Heart right ventricle (tissue), 16 donors: ENCODE measurements around the gene GNG11. TPM values are rescaled to one million over a fixed set of nuclear protein-coding genes. Genes with fewer than 3 reads are reported as not detected.

Experiments used
- ATAC-seq, 8 donors: fragments of 200-7000 bp; cut with Tn5 transposase; one replicate each; pipeline ENCODE4 v1.9.1; 2020; ENCODE audit warnings: mild to moderate bottlenecking in 8 of 8, moderate library complexity in 8 of 8, moderate number of reproducible peaks in 1 of 8
- DNase-seq, 2 donors: peaks; one replicate each; pipeline ENCODE4 v3.0.0-alpha.2; 2020
- H3K27ac ChIP-seq, 10 donors: fragments of 200-600 bp; sonication (generic) in 2 of 10; one replicate each; pipeline versions ENCODE4 v1.5.0 to v1.8.0; 2020 to 2022; ENCODE audit warnings: mild to moderate bottlenecking in 3 of 10
- H3K27me3 ChIP-seq, 7 donors: fragments of 200-600 bp; one replicate each; pipeline ENCODE4 v1.8.0; 2021 to 2022; ENCODE audit warnings: mild to moderate bottlenecking in 2 of 7
- H3K36me3 ChIP-seq, 9 donors: fragments of 200-600 bp; sonication (generic) in 1 of 9; one replicate each; pipeline versions ENCODE4 v1.5.0 to v1.8.0; 2020 to 2022; ENCODE audit warnings: mild to moderate bottlenecking in 2 of 9
- H3K4me1 ChIP-seq, 9 donors: fragments of 200-600 bp; sonication (generic) in 1 of 9; one replicate each; pipeline versions ENCODE4 v1.5.0 to v1.8.0; 2020 to 2022; ENCODE audit warnings: mild to moderate bottlenecking in 4 of 9
- H3K4me3 ChIP-seq, 10 donors: fragments of 200-600 bp; sonication (generic) in 2 of 10; one replicate each; pipeline versions ENCODE4 v1.5.0 to v1.8.0; 2020 to 2022; ENCODE audit warnings: mild to moderate bottlenecking in 7 of 10, moderate library complexity in 2 of 10
- H3K9me3 ChIP-seq, 11 donors: fragments of 200-600 bp in 10 of 11; sonication (generic) in 2 of 11; one replicate each; pipeline versions ENCODE4 v1.5.0 to v1.8.0; 2013 to 2022; ENCODE audit warnings: mild to moderate bottlenecking in 2 of 11, control low read depth in 1 of 11, moderate library complexity in 1 of 11
- WGBS, 2 donors: extraction: QIAGEN DNeasy Blood & Tissue Kit; methylation state at CpG; one replicate each; pipeline ENCODE4 v1.1.7; 2013; ENCODE audit warnings: inconsistent platforms in 1 of 2; 5-methylcytosine and 5-hydroxymethylcytosine counted together
- intact Hi-C, 10 donors: fragments of 100-400 bp; cut with DNase I; formaldehyde crosslinking; loops; one replicate each; pipeline versions ENCODE4 v1.11.1 to v1.14.2; 2022
- polyA plus RNA-seq, 2 donors: library from polyadenylated mRNA; stranded (reverse); fragments of 200-250 nt; gene quantifications; one replicate each; pipeline ENCODE4 v1.2.3, GENCODE V29; 2013
- total RNA-seq, 10 donors: library from RNA; stranded (reverse); fragmentation: NEBNext Ultra II Directional in 3 of 10; extraction: Animal tissue kit (Norgen Biotek cat#: 25700) in 3 of 10; gene quantifications; one replicate each; pipeline versions ENCODE4 v1.2.1 to v1.2.4, GENCODE V29; 2021 to 2023
- TF ChIP-seq, protein P1 (sequence below), 9 donors: fragments of 200-600 bp; sonication (generic) in 2 of 9; IDR thresholded peaks; one replicate each; pipeline versions ENCODE4 v1.5.0 to v1.8.0; 2021 to 2022; ENCODE audit warnings: antibody characterized with exemption in 9 of 9, mild to moderate bottlenecking in 5 of 9, moderate library complexity in 1 of 9
- donor health status: Arrhythmogenic right ventricular cardiomyopathy.
- donor health status: ischemic (EF 13 %, LVEDD 7.1; RV severe dilation, severe dysfunction).
- donor health status: healthy with polysubstance abuse.
- donor health status: DM: no; HTN: yes; CAD: no.
- donor health status: DM: no; HTN: no; CAD: no.
- donor health status: ischemic (EF 25% LVEDD 6.9; RV normal size, moderate dysfunction).
- donor health status: ischemic (EF 25% LVEDD 5.7; RV mildly dilated, moderate dysfunction).
- donor health status: healthy.
- donor health status: DM: yes; HTN: yes; CAD: no.
- donor health status: Ischemic cardiomyopathy.
- donor health status: ischemic (EF 35%, LVEDD 5.7; RV mildly dilated, moderate dysfunction).
- donor health status: nonischemic (EF 11% LVEDD 7.7; RV severe dilation, severe dysfunction).
- donor health status: DM: yes; HTN: yes; CAD: no.
- donor health status: PGD.
- donor health status: ischemic (EF 29% LVEDD 5.4; RV normal size, mild dysfunction).
- donor health status: nonischemic (EF 23%, LVEDD 6.1; RV moderate dilation, normal function).

Gene GNG11
- total and polyA plus RNA-seq, 12 donors: 10.6 to 52.7 (median 16.4) TPM

DNA sequence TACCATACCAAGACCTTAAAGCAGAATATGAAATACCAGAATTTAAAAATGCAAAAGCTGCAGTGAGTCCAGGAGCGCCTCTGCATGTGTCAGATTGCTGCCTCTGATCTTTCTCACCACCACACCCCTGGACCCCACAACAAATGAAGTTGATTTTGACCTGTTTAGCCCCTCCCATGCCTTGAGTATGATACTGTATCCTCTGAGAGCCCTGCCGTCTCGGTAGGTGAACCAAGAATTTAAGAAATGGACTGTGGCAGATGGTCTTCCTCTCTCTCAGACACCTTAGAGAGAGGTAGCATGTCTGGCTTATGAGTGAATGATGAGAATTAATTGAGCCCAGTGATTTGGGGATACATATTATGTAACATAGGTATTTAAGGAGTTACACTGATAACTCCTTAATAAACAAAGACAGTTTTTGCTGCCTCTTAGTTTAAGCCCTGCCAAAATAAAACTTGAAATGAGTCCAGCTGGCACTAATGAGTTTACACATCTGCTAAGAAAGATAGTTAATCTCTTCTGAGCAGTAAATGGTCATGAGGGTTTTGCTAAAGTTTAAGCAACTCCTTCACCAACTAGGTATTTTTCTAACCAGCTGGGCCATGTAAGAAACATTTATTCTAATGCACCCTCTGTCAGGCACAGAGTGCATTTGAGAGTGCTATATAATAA lies 26.4 kb upstream of the GNG11 start:
- intact Hi-C loops: loop anchor here in 3 of 10 donors (5.0 to 10.0 kb wide), 3 partner anchors 197 to 540 kb away; no protein-coding TSS in a partner anchor
- no peak overlapping the region for H3K4me3 ChIP-seq
- H3K27ac ChIP-seq: peak overlapping the region in 1 of 10 donors; percentile 11
- 57 to 70% methylated on average over 3 of the region's 3 CpGs for WGBS, 2 donors
- no peaks in the 10 kb centered on the region for H3K36me3 ChIP-seq
- H3K27me3 ChIP-seq: peaks cover 0 to 26% (median 7%) of the 10 kb centered on the region in 7 donors
- ATAC-seq (peak in 2 of 8 donors; percentile 6 to 29), DNase-seq (no peak)
- TF ChIP-seq, protein P1, sequence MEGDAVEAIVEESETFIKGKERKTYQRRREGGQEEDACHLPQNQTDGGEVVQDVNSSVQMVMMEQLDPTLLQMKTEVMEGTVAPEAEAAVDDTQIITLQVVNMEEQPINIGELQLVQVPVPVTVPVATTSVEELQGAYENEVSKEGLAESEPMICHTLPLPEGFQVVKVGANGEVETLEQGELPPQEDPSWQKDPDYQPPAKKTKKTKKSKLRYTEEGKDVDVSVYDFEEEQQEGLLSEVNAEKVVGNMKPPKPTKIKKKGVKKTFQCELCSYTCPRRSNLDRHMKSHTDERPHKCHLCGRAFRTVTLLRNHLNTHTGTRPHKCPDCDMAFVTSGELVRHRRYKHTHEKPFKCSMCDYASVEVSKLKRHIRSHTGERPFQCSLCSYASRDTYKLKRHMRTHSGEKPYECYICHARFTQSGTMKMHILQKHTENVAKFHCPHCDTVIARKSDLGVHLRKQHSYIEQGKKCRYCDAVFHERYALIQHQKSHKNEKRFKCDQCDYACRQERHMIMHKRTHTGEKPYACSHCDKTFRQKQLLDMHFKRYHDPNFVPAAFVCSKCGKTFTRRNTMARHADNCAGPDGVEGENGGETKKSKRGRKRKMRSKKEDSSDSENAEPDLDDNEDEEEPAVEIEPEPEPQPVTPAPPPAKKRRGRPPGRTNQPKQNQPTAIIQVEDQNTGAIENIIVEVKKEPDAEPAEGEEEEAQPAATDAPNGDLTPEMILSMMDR (IDR thresholded peaks at IDR 0.05): no peak
- peaks cover 0 to 26% (median 11%) of the 10 kb centered on the region in 9 donors for H3K4me1 ChIP-seq
- no peaks in the 10 kb centered on the region for H3K9me3 ChIP-seq

DNA sequence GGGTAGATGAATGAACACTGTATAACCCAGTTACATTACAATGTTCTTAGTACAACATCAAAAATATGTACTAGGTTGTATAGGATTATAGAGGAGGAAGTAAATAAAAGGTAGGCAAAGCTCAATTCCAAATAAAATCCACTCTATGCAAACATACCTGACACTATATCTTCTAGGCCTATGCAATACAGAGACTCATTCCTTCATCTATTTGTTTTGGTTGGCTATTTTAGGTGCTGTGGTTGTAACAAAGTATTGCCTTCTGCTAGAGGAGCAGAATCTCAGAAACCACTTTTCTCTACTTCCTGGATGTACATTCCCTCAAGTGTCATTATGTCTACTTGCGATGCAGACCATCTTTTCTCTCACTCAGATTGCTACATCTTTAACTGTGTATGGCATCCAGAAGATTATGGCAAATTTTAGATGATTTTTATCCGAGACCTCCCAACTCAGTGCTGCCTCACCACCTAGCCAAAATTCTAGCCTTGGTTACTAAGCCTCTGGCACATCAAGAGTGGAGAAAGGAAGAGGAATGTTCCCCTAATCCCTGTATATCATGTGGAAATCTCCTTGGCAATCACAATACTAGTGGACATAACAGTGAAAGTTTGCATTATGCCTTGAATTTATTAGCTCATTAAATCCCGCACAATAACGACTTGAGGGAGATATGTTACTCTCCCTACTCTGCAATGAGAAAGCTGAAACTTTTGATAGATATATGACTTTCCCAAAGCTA lies 25.5 kb upstream of the GNG11 start:
- peaks cover 0 to 16% (median 3%) of the 10 kb centered on the region in 7 donors for H3K27me3 ChIP-seq
- H3K4me3 ChIP-seq: no peak overlapping the region
- no peak overlapping the region for H3K27ac ChIP-seq
- DNase-seq: no peak
- peaks cover 0 to 18% (median 11%) of the 10 kb centered on the region in 9 donors for H3K4me1 ChIP-seq
- intact Hi-C loops: loop anchor here in 3 of 10 donors (5.0 to 10.0 kb wide), 3 partner anchors 196 to 539 kb away; no protein-coding TSS in a partner anchor
- no peaks in the 10 kb centered on the region for H3K9me3 ChIP-seq
- WGBS, 2 donors: 90 to 91% methylated on average over 4 of the region's 4 CpGs
- TF ChIP-seq, protein P1 (IDR thresholded peaks at IDR 0.05): no peak
- no peaks in the 10 kb centered on the region for H3K36me3 ChIP-seq
- no peak for ATAC-seq

DNA sequence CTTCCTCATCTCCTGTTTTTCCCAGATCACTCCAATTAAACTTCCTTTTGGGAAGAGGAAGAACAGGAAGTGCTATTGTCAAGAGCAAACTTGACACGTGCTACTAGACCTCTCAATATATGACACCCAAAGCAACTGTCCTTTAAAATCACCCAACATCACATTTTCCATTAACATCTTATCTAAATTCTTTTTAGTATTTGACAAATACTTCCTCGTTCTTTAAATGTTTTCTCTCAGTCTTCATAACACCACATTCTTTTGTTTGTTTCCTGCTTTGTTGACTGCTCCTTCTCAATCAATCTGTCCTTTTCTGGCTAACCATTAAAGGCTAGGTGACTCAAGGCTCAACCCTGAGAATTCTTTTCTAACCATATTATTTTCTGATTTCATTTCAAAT lies 23.9 kb upstream of the GNG11 start:
- no peak overlapping the region for H3K27ac ChIP-seq
- peaks cover 0 to 20% (median 11%) of the 10 kb centered on the region in 9 donors for H3K4me1 ChIP-seq
- peaks cover 0 to 4% (median 0%) of the 10 kb centered on the region in 7 donors for H3K27me3 ChIP-seq
- H3K9me3 ChIP-seq: no peaks in the 10 kb centered on the region
- intact Hi-C loops: loop anchor here in 3 of 10 donors (5.0 to 10.0 kb wide), 3 partner anchors 195 to 537 kb away; no protein-coding TSS in a partner anchor
- TF ChIP-seq, protein P1 (IDR thresholded peaks at IDR 0.05): no peak
- no peak overlapping the region for H3K4me3 ChIP-seq
- DNase-seq (no peak), ATAC-seq (no peak)
- no peaks in the 10 kb centered on the region for H3K36me3 ChIP-seq
- WGBS, 2 donors: 65 to 70% methylated on average over 2 of the region's 2 CpGs

DNA sequence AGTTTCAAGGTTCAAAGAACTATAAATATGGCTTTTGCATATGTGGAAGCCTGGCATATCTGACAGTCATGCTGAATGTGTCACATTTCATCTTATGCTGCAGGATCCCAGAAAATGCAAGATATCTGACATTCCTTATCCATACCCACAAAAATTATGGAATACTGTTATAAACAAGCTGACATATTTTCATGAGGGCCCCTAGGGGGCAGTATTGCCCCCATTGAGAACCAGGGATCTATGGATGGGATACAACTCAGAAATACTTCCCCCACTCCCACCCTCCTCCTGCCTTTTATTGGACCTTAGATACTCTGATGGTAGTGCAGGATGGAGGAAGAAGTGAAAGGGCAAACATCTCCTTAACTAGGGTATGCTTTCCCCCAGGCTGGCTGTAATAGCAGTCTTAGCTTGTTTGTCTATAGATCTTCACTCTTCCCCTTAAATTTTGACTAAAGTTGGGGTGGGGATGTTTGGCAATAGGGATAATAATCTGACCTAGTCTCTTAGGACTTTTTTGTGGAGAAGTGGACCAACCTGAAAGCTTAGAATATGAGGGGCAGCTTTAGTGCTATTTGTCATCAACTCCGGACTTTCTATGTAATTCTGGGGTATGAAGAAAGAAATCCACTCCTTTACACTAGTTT lies 18.6 kb upstream of the GNG11 start:
- intact Hi-C loops: loop anchor here (1.0 to 10.0 kb wide), 8 partner anchors 99 to 372 kb away; partner anchors contain the start of gene BET1 (in 2 of the 10)
- 98 to 100% methylated on average over 1 of the region's 1 CpG for WGBS, 2 donors
- Histone ChIP-seq H3K27ac (no peak overlapping the region), H3K27me3 (peaks cover 0 to 4% (median 0%) of the 10 kb centered on the region in 7 donors), H3K36me3 (no peaks in the 10 kb centered on the region), H3K4me1 (peaks cover 0 to 8% (median 0%) of the 10 kb centered on the region in 9 donors), H3K4me3 (no peak overlapping the region), H3K9me3 (no peaks in the 10 kb centered on the region)
- TF ChIP-seq, protein P1 (IDR thresholded peaks at IDR 0.05): peak; percentile 65 to 91 (median 78)
- ATAC-seq (peak in 7 of 8 donors; percentile 20 to 71 (median 66)), DNase-seq (peak in 1 of 2 donors; percentile 36)
